PC-9 (cell line): ENCODE results near the gene LAGE3. TPM values are rescaled to one million over a fixed set of nuclear protein-coding genes. Genes with fewer than 3 reads are reported as not detected.

Experiments used
- BruUV-seq: library from RNA; stranded (reverse); fragments of 400-500 nt; replicated peaks from 2 replicates; lab custom pipeline; 2021; lab: Mats Ljungman, UMichigan
- CTCF ChIA-PET: fragments of 300-600 bp; sonication (Branson Sonifier 250); formaldehyde crosslinking; loops from one replicate; lab custom pipeline; 2022; ENCODE audit warnings: antibody characterized with exemption; lab: Charles Lee
- POLR2A ChIA-PET: fragments of 300-600 bp; sonication (Branson Sonifier 250); formaldehyde crosslinking; loops from one replicate; lab custom pipeline; 2022; ENCODE audit warnings: antibody characterized with exemption; ENCODE audit not compliant: unreplicated experiment; lab: Charles Lee
- DNase-seq, 2 experiments: peaks; one replicate each; pipeline versions ENCODE4 v3.0.0 to v3.0.0-alpha.2; 2015 to 2022; ENCODE audit warnings: mixed read lengths in 1 of 2
- H2AFZ ChIP-seq: fragments of 200-600 bp; sonication (generic); 2 replicates; pipeline ENCODE4 v1.8.1; 2017; ENCODE audit warnings: antibody characterized with exemption
- H3F3A ChIP-seq: fragments of 200-600 bp; sonication (generic); 2 replicates; pipeline ENCODE4 v1.8.1; 2017; ENCODE audit warnings: antibody characterized with exemption, mild to moderate bottlenecking, low read depth; ENCODE audit not compliant: insufficient read depth
- H3K27ac ChIP-seq: fragments of 200-600 bp; sonication (generic); 2 replicates; pipeline ENCODE4 v1.6.1; 2016; ENCODE audit warnings: mixed run types
- H3K27me3 ChIP-seq: fragments of 200-600 bp; sonication (generic); 2 replicates; pipeline ENCODE4 v1.6.1; 2016; ENCODE audit warnings: low read depth, mixed run types; ENCODE audit not compliant: insufficient read depth
- H3K36me3 ChIP-seq: fragments of 200-600 bp; sonication (generic); 2 replicates; pipeline ENCODE4 v1.6.1; 2016; ENCODE audit warnings: low read depth, mixed run types
- H3K4me1 ChIP-seq: fragments of 200-600 bp; sonication (generic); replicated peaks from 2 replicates; pipeline ENCODE4 v1.6.1; 2016; ENCODE audit warnings: mixed run types; ENCODE audit not compliant: insufficient read depth
- H3K4me2 ChIP-seq: fragments of 200-600 bp; sonication (generic); 2 replicates; pipeline ENCODE4 v1.6.1; 2017; ENCODE audit warnings: mixed run types
- H3K4me3 ChIP-seq: fragments of 200-600 bp; sonication (generic); 2 replicates; pipeline ENCODE4 v1.6.1; 2016; ENCODE audit warnings: mixed run types
- H3K79me2 ChIP-seq: fragments of 200-600 bp; sonication (generic); 2 replicates; pipeline ENCODE4 v1.6.1; 2017; ENCODE audit warnings: low read depth, mixed run types
- H3K9me2 ChIP-seq: fragments of 200-600 bp; sonication (generic); 2 replicates; pipeline ENCODE4 v1.8.1; 2017; ENCODE audit warnings: mild to moderate bottlenecking; ENCODE audit not compliant: insufficient read depth
- H3K9me3 ChIP-seq: fragments of 200-600 bp; sonication (generic); 2 replicates; pipeline ENCODE4 v1.8.1; 2016; ENCODE audit warnings: low read depth; ENCODE audit not compliant: insufficient read depth
- H4K20me1 ChIP-seq: fragments of 200-600 bp; sonication (generic); 2 replicates; pipeline ENCODE4 v1.8.1; 2017; ENCODE audit not compliant: insufficient read depth
- EZH2 ChIP-seq: fragments of 200-600 bp; sonication (generic); IDR thresholded peaks from 2 replicates; pipeline ENCODE4 v1.8.0; 2017; ENCODE audit warnings: antibody characterized with exemption, low read depth
- intact Hi-C: fragments of 100-400 bp; cut with micrococcal nuclease; formaldehyde crosslinking; loops from one replicate; pipeline ENCODE4 v1.10.0; 2022; ENCODE audit not compliant: unreplicated experiment
- total RNA-seq: library from RNA; stranded (reverse); gene quantifications from 2 replicates; pipeline ENCODE4 v1.2.3, GENCODE V29; 2021
- TF ChIP-seq, protein P1 (sequence below): fragments of 200-600 bp; sonication (generic); conservative IDR thresholded peaks from 2 replicates; pipeline ENCODE4 v1.6.1; 2017; ENCODE audit warnings: mixed run types, antibody characterized with exemption, mild to moderate bottlenecking, moderate library complexity

Gene LAGE3
- total RNA-seq, 1 experiment from 2014 or later = 63.9 TPM

GRCh38 chrX:154443479-154443910 is 35.6 kb downstream of the LAGE3 start:
- Histone ChIP-seq H3K4me3 (peak overlapping the region; percentile 43; the same call in 1 of the 2 replicates), H3K27ac (no peak overlapping the region), H3K79me2 (peaks cover 15% of the 10 kb centered on the region), H3K4me2 (peak overlapping the region; percentile 69), H3F3A (peaks cover 13% of the 10 kb centered on the region; the same call in 1 of the 2 replicates), H4K20me1 (no peaks in the 10 kb centered on the region), H3K4me1 (no peaks in the 10 kb centered on the region), H2AFZ (no peak overlapping the region), H3K27me3 (no peaks in the 10 kb centered on the region), H3K9me2 (no peaks in the 10 kb centered on the region), H3K9me3 (no peaks in the 10 kb centered on the region), H3K36me3 (no peaks in the 10 kb centered on the region)
- intact Hi-C loops = loop anchor here (5.0 kb wide), 1 partner anchor 46 kb away; the partner anchor contains the start of gene RPL10
- ChIA-PET POLR2A (no interaction called here), CTCF (no interaction called here)
- no peak for DNase-seq
- no TSS peak for BruUV-seq
- no peak for TF ChIP-seq EZH2
- TF ChIP-seq, protein P1, sequence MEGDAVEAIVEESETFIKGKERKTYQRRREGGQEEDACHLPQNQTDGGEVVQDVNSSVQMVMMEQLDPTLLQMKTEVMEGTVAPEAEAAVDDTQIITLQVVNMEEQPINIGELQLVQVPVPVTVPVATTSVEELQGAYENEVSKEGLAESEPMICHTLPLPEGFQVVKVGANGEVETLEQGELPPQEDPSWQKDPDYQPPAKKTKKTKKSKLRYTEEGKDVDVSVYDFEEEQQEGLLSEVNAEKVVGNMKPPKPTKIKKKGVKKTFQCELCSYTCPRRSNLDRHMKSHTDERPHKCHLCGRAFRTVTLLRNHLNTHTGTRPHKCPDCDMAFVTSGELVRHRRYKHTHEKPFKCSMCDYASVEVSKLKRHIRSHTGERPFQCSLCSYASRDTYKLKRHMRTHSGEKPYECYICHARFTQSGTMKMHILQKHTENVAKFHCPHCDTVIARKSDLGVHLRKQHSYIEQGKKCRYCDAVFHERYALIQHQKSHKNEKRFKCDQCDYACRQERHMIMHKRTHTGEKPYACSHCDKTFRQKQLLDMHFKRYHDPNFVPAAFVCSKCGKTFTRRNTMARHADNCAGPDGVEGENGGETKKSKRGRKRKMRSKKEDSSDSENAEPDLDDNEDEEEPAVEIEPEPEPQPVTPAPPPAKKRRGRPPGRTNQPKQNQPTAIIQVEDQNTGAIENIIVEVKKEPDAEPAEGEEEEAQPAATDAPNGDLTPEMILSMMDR = no peak

- TSS peak; percentile 8 for BruUV-seq
- Histone ChIP-seq H3F3A (peaks cover 13% of the 10 kb centered on the region; the same call in 1 of the 2 replicates), H3K36me3 (no peaks in the 10 kb centered on the region), H3K79me2 (peaks cover 25% of the 10 kb centered on the region), H3K27ac (no peak overlapping the region), H3K4me2 (no peak overlapping the region), H3K27me3 (no peaks in the 10 kb centered on the region), H2AFZ (no peak overlapping the region), H3K4me1 (peaks cover 7% of the 10 kb centered on the region; the same call in 1 of the 2 replicates), H3K9me3 (no peaks in the 10 kb centered on the region), H4K20me1 (no peaks in the 10 kb centered on the region), H3K4me3 (no peak overlapping the region), H3K9me2 (no peaks in the 10 kb centered on the region)
- ChIA-PET CTCF (interaction anchor here (1.0 kb wide), 1 partner anchor 69 kb away, joined by 5 read pairs; no protein-coding TSS in a partner anchor), POLR2A (interaction anchor here (0.6 to 0.7 kb wide), 4 partner anchors 10 to 310 kb away, joined by 3 to 8 read pairs (median 4); partner anchors contain the start of gene PLXNA3)
- TF ChIP-seq, protein P1 = no peak
- TF ChIP-seq EZH2 = no peak
- DNase-seq = peak; percentile 62 to 74
- intact Hi-C loops = loop anchor here (5.0 kb wide), 1 partner anchor 45 kb away; the partner anchor contains the start of gene RPL10
Observed at GRCh38 chrX:154441984-154442707, 36.9 kb downstream of the LAGE3 start.

DNA sequence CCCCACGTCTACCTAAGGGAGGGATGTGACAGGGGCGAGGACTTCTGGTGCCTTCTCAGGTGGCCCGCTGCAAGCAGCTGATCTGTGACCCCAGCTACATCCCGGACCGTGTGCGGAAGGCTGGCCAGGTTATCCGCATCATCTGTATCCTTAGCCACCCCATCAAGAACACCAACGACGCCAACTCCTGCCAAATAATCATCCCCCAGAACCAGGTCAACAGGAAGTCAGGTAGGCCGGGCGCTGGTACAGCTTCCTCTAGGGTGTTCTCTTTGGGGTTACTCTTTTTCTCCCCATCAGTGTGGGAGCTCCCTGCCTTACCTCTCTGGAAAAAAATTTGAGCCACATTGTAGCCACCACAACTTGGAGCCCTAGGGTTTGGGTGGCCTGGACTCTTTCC is 37.5 kb downstream of the LAGE3 start:
- BruUV-seq = no TSS peak
- Histone ChIP-seq H3K4me3 (no peak overlapping the region), H3F3A (peaks cover 13% of the 10 kb centered on the region; the same call in 1 of the 2 replicates), H3K4me2 (no peak overlapping the region), H4K20me1 (no peaks in the 10 kb centered on the region), H3K27ac (no peak overlapping the region), H3K4me1 (peaks cover 7% of the 10 kb centered on the region; the same call in 1 of the 2 replicates), H3K27me3 (no peaks in the 10 kb centered on the region), H3K36me3 (no peaks in the 10 kb centered on the region), H3K9me3 (no peaks in the 10 kb centered on the region), H2AFZ (no peak overlapping the region), H3K79me2 (peaks cover 25% of the 10 kb centered on the region), H3K9me2 (no peaks in the 10 kb centered on the region)
- POLR2A ChIA-PET = interaction anchor here (0.6 kb wide), 1 partner anchor 11 kb away, joined by 8 read pairs; no protein-coding TSS in a partner anchor
- no peak for TF ChIP-seq EZH2
- TF ChIP-seq, protein P1 = no peak
- no peak for DNase-seq
- CTCF ChIA-PET = interaction anchor here (1.0 kb wide), 1 partner anchor 69 kb away, joined by 5 read pairs; no protein-coding TSS in a partner anchor
- intact Hi-C loops = loop anchor here (5.0 kb wide), 1 partner anchor 44 kb away; the partner anchor contains the start of gene RPL10
